AG09319 (cell line): ENCODE measurements around the gene NEMP1.
"Not testable (repeated sequence)": the region's sequence is repeated elsewhere in the genome, so short reads cannot be mapped to it uniquely, and the experiment has no call there.

ENCODE experiments used
- DNase-seq: peaks from one replicate; pipeline ENCODE4 v3.0.0-alpha.2; 2010; ENCODE audit warnings: low read depth; ENCODE audit errors: extremely low read depth
- TF ChIP-seq, protein P1 (sequence below): IDR thresholded peaks from 2 replicates; pipeline ENCODE4 v1.5.1; 2011; ENCODE audit warnings: low read depth, mild to moderate bottlenecking, inconsistent platforms, low read length, moderate library complexity

The NEMP1 gene

DNA sequence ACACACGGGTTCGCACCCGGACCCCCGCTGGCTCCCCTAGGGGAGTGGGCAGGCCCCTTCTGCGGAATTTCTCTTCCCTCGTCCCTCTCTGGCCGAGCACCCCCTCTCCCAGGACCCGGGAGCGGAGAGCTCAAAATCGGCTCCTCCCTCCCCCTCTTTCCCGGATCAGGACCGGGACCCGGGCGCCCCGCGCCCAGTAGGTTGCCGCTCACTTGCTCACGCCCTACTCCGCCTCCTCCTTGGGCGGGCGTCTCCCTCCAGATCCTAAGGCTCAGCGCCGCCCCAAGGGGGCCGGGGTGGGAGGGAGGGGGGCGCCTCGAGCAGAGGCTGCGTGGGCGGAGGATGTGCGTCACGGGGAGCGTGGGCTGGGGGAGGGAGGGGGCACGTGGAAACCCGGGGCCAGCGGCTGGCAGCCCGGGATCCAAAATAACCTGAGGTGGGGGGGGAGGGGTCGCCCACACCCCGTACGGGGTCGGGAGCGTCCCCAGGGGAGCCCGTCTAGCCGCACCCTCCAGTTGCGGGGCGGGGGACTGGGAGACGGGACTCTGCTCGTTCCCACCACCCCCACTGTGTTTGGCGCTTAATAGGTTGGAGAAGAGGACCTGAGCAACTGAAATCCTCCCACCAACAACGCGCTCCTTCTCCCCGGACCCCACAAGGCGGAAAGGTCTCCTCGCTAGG lies 8.6 kb upstream of the NEMP1 start:
- DNase-seq, result peak; percentile 80
- TF ChIP-seq, protein P1, sequence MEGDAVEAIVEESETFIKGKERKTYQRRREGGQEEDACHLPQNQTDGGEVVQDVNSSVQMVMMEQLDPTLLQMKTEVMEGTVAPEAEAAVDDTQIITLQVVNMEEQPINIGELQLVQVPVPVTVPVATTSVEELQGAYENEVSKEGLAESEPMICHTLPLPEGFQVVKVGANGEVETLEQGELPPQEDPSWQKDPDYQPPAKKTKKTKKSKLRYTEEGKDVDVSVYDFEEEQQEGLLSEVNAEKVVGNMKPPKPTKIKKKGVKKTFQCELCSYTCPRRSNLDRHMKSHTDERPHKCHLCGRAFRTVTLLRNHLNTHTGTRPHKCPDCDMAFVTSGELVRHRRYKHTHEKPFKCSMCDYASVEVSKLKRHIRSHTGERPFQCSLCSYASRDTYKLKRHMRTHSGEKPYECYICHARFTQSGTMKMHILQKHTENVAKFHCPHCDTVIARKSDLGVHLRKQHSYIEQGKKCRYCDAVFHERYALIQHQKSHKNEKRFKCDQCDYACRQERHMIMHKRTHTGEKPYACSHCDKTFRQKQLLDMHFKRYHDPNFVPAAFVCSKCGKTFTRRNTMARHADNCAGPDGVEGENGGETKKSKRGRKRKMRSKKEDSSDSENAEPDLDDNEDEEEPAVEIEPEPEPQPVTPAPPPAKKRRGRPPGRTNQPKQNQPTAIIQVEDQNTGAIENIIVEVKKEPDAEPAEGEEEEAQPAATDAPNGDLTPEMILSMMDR, result no peak

DNA sequence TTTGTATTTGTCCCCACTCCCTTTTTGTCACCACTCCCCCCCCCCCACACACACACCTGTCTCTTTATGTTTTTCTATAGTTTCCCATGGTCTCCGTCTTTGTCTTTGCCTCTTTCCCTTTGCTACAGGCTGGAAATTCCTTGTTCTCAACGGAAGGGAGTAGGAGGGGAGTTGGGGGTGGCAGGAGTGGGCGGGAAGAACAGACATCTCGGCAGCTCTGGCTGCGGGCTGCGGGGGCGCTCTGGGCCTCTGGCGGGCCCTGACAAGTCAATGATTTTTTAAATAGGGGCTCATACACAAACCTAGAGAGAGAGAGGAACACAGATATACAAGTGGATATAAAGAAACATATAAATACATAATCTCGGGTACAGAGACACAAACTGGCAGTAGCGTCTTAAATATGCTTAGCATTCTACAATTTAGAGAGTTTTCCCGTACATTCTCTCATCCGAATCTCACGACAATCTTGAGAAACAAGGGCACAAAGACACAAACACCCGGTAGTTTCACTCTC lies 8.0 kb upstream of the NEMP1 start:
- no peak for DNase-seq
- TF ChIP-seq, protein P1, result peak; percentile 49

DNA sequence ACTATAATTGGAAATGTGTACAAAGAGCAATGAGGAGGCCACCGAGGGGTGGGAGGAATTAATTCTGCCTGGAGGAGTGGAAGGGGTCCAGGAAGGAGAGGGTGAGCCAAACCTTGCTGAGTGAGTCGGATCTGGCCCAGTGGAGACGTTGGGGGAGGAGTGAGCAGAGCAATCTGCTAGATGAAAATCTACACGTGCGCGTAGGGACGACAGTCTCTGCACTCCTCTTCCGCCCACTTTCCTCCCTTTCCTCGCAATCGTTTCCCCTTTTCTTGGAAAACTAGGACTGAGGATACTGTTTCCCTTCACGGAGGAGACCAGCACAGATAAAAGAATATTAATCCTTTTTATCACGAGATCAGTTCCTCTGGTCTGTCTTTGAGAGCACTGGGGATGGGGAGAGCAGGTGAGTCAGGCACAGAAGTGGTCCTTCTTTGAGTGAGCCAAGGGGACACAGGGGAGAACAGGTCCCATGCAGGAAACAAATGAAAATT lies 7.5 kb upstream of the NEMP1 start:
- TF ChIP-seq, protein P1, result no peak
- DNase-seq, result no peak

DNA sequence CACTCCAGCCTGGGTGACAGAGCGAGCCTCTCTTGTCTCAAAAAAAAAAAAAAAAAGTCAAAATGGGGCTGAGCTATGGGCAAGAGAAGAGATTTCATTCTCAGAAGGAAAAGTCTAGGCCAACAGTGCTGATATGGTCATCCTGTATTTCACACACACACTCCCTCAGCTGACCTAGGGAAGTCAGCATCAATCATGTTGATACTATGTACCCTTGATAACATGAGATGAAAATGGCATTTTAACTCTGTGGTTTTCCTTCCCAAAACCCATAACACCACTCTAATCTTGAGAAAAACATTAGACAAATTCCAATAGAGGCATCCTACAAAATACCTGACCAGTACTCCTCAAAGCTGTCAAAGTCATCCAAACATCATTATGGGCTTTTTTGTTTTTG lies 2.3 kb upstream of the NEMP1 start:
- DNase-seq, result no peak
- TF ChIP-seq, protein P1, result no peak

DNA sequence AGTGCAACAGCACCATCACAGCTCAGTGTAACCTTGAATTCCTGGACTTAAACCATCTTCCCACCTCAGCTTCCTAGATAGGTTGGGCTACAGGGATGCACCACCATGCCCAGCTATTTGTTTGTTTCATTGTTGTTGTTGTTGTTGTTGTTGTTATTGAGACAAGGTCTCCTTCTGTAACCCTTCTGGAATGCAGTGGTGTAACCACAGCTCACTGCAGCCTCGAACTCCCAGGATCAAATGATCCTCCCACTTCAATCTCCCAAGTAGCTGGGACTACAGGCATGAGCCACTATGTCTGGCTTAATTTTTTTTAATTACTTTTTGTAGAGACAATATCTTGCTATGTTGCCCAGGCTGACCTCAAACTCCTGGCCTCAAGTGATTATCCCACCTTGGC lies 1.2 kb upstream of the NEMP1 start:
- DNase-seq, result no peak
- TF ChIP-seq, protein P1, result no peak

DNA sequence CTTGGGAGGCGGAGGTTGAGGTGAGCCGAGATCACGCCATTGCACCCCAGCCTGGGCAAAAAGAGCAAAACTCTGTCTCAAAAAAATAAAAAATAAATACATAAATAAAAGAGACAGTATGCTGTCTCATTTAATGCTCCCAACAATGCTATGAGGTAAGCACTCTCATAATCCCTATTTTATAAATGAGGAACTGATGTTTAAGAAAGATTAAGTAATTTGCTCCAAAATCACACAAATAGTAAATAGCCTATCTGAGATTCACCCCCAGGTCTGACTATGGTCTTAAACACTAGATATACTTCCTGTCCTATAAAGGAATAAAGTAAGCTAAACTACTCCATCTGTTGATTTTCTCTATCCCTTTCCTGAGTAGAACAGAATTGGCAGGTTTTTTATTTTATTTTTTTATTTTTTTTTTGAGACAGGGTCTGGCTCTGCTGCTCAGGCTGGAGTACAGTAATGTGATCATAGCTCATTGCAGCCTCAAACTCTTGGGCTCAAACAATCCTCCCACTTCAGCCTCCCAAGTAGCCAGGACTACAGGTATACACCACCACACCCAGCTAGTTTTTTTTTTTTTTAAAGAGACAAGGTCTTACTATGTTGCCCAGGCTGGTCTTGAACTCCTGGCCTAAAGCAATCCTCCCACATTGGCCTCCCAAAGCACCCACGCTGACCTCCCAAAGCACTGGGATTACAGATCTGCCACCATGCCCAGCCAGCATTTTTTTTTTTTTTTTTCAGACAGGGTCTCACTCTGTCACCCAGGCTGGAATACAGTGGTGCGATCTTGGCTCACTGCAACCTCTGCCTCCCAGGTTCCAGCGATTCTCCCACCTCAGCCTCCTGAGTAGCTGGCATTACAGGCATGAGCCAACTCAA lies 4.8 kb downstream of the NEMP1 start:
- not testable (repeated sequence) for DNase-seq

DNA sequence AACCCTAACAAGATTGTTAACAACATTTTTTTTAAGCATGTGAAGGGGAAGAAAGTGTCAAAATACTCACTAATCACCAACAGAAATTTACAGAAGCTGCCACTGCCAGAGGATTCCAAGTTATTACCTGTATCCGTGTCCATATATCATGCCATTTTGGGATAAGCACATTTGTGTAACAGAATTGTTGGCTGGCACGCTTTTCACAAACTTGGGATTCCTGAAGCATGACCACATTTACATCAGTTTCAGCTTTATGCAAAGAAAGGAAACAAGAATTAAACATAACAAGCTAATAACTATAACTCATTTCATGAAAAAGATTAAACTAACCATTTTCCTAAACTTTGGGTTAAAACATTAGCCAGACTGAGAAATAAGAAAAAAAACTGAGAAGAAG lies 5.9 kb downstream of the NEMP1 start:
- DNase-seq, result no peak
- TF ChIP-seq, protein P1, result no peak
